Neural cell (in vitro differentiated cells): ENCODE data around the gene MIGA1. TPM values are rescaled to one million over a fixed set of nuclear protein-coding genes. Genes with fewer than 3 reads are reported as not detected.

Experiments used
- H2AFZ ChIP-seq: fragments of 200-600, 300-800 bp; sonication (generic), shearing (Covaris generic); 2 replicates; pipeline ENCODE4 v1.6.0; 2014; ENCODE audit warnings: low read depth, mild to moderate bottlenecking, antibody characterized with exemption, low read length, moderate library complexity
- H3F3A ChIP-seq: fragments of 200-600 bp; shearing (Covaris generic); 2 replicates; pipeline ENCODE4 v1.6.1; 2016; ENCODE audit warnings: mild to moderate bottlenecking, moderate library complexity, mixed read lengths, antibody characterized with exemption, low read length; ENCODE audit not compliant: insufficient read depth, poor library complexity, severe bottlenecking
- H3K27ac ChIP-seq: fragments of 200-600, 300-800 bp; sonication (generic), shearing (Covaris generic); 2 replicates; pipeline ENCODE4 v1.5.1; 2014; ENCODE audit warnings: mild to moderate bottlenecking, low read length, moderate library complexity
- H3K27me3 ChIP-seq: fragments of 300-800, 200-600 bp; sonication (generic), shearing (Covaris generic); 2 replicates; pipeline ENCODE4 v1.6.0; 2014; ENCODE audit warnings: mild to moderate bottlenecking, low read depth, low read length, moderate library complexity; ENCODE audit not compliant: insufficient read depth
- H3K36me3 ChIP-seq: fragments of 300-800, 200-600 bp; sonication (generic), shearing (Covaris generic); 2 replicates; pipeline ENCODE4 v1.5.1; 2014; ENCODE audit warnings: mild to moderate bottlenecking, antibody characterized with exemption, low read length, moderate library complexity; ENCODE audit not compliant: insufficient read depth
- H3K4me2 ChIP-seq: fragments of 300-800, 200-600 bp; sonication (generic), shearing (Covaris generic); 2 replicates; pipeline ENCODE4 v1.6.0; 2014; ENCODE audit warnings: mild to moderate bottlenecking, low read length
- H3K4me3 ChIP-seq: fragments of 300-800, 200-600 bp; sonication (generic), shearing (Covaris generic); 2 replicates; pipeline ENCODE4 v1.5.1; 2014; ENCODE audit warnings: mild to moderate bottlenecking, low read length, moderate library complexity
- H3K79me2 ChIP-seq: fragments of 200-600 bp; shearing (Covaris generic); replicated peaks from 2 replicates; pipeline ENCODE4 v1.6.0; 2014; ENCODE audit warnings: mild to moderate bottlenecking, low read length, moderate library complexity; ENCODE audit not compliant: insufficient read depth
- H3K9ac ChIP-seq: fragments of 300-800, 200-600 bp; sonication (generic), shearing (Covaris generic); 2 replicates; pipeline ENCODE4 v1.6.1; 2016; ENCODE audit warnings: mild to moderate bottlenecking, low read length, mixed read lengths
- H3K9me2 ChIP-seq: fragments of 200-600 bp; shearing (Covaris generic); 2 replicates; pipeline ENCODE4 v1.6.1; 2016; ENCODE audit warnings: mild to moderate bottlenecking, low read length, mixed read lengths; ENCODE audit not compliant: insufficient read depth
- H3K9me3 ChIP-seq: fragments of 200-600, 300-800 bp; sonication (generic), shearing (Covaris generic); 2 replicates; pipeline ENCODE4 v1.6.1; 2016; ENCODE audit warnings: mild to moderate bottlenecking, mixed run types, low read length, moderate library complexity, mixed read lengths
- H4K20me1 ChIP-seq: fragments of 200-600 bp; shearing (Covaris generic); 2 replicates; pipeline ENCODE4 v1.6.1; 2016; ENCODE audit warnings: mild to moderate bottlenecking, mixed run types; ENCODE audit not compliant: insufficient read depth
- CTCF ChIP-seq: fragments of 450-650 bp; IDR thresholded peaks from 2 replicates; pipeline ENCODE4 v1.5.1; 2014; ENCODE audit warnings: antibody characterized with exemption, mild to moderate bottlenecking, moderate library complexity; ENCODE audit not compliant: poor library complexity, severe bottlenecking
- EP300 ChIP-seq: fragments of 450-650 bp; conservative IDR thresholded peaks from 2 replicates; pipeline ENCODE4 v1.6.1; 2014; ENCODE audit warnings: antibody characterized with exemption, mild to moderate bottlenecking, moderate library complexity; ENCODE audit not compliant: poor library complexity, severe bottlenecking
- EZH2 ChIP-seq: fragments of 200-600, 300-800 bp; shearing (Covaris generic), sonication (generic); IDR thresholded peaks from 2 replicates; pipeline ENCODE4 v1.6.1; 2014; ENCODE audit warnings: antibody characterized with exemption, low read length, borderline replicate concordance, mild to moderate bottlenecking; ENCODE audit not compliant: insufficient read depth, poor library complexity, severe bottlenecking
- MXI1 ChIP-seq: fragments of 450-650 bp; conservative IDR thresholded peaks from 2 replicates; pipeline ENCODE4 v1.6.1; 2014; ENCODE audit warnings: antibody characterized with exemption, mild to moderate bottlenecking; ENCODE audit not compliant: poor library complexity, severe bottlenecking
- POLR2AphosphoS5 ChIP-seq: IDR thresholded peaks from 2 replicates; pipeline ENCODE4 v1.6.1; 2012
- RAD21 ChIP-seq: fragments of 450-650 bp; conservative IDR thresholded peaks from 2 replicates; pipeline ENCODE4 v1.6.1; 2014; ENCODE audit warnings: antibody characterized with exemption, mild to moderate bottlenecking, moderate library complexity
- REST ChIP-seq: IDR thresholded peaks from 2 replicates; pipeline ENCODE4 v1.6.1; 2012; ENCODE audit warnings: borderline replicate concordance
- SMC3 ChIP-seq: fragments of 450-650 bp; conservative IDR thresholded peaks from 2 replicates; pipeline ENCODE4 v1.6.1; 2014; ENCODE audit warnings: antibody characterized with exemption, mild to moderate bottlenecking, moderate library complexity; ENCODE audit not compliant: poor library complexity
- TAF1 ChIP-seq: IDR thresholded peaks from 2 replicates; pipeline ENCODE4 v1.6.1; 2012; ENCODE audit warnings: low read depth
- polyA plus RNA-seq: library from polyadenylated mRNA; depleted of rRNA; stranded (reverse); fragments of >200 nt; gene quantifications from 2 replicates; pipeline ENCODE4 v1.2.3, GENCODE V29; 2014

Gene MIGA1
- polyA plus RNA-seq, 1 donor from 2014 or later = 10.8 TPM

GRCh38 chr1:77881061-77881460 is 101.6 kb downstream of the MIGA1 start:
- Histone ChIP-seq H3K27me3 (no peaks in the 10 kb centered on the region), H3K9ac (no peak overlapping the region), H4K20me1 (no peaks in the 10 kb centered on the region), H3K4me3 (no peak overlapping the region), H2AFZ (no peak overlapping the region), H3K9me2 (no peaks in the 10 kb centered on the region), H3K27ac (no peak overlapping the region), H3K79me2 (no peaks in the 10 kb centered on the region), H3F3A (no peaks in the 10 kb centered on the region), H3K4me2 (no peak overlapping the region), H3K36me3 (no peaks in the 10 kb centered on the region), H3K9me3 (no peaks in the 10 kb centered on the region)
- no peak for TF ChIP-seq EP300
- no peak for TF ChIP-seq CTCF
- no peak for TF ChIP-seq TAF1
- no peak for TF ChIP-seq EZH2
- no peak for TF ChIP-seq SMC3
- TF ChIP-seq POLR2AphosphoS5 = no peak
- no peak for TF ChIP-seq RAD21
- TF ChIP-seq MXI1 = no peak
- TF ChIP-seq REST = no peak

- no peaks in the 10 kb centered on the region for H3K9me3 ChIP-seq
- H3F3A ChIP-seq = no peaks in the 10 kb centered on the region
- H3K27me3 ChIP-seq = no peaks in the 10 kb centered on the region
- no peaks in the 10 kb centered on the region for H4K20me1 ChIP-seq
- TF ChIP-seq MXI1 = no peak
- TF ChIP-seq POLR2AphosphoS5 = no peak
- no peak for TF ChIP-seq RAD21
- TF ChIP-seq SMC3 = no peak
- no peak for TF ChIP-seq REST
- no peak for TF ChIP-seq EP300
- TF ChIP-seq CTCF = no peak
- TF ChIP-seq TAF1 = no peak
- TF ChIP-seq EZH2 = no peak
- no peak overlapping the region for H3K9ac ChIP-seq
- no peak overlapping the region for H3K4me2 ChIP-seq
- H3K79me2 ChIP-seq = no peaks in the 10 kb centered on the region
- H3K4me3 ChIP-seq = no peak overlapping the region
- no peak overlapping the region for H3K27ac ChIP-seq
- H3K36me3 ChIP-seq = no peaks in the 10 kb centered on the region
- no peaks in the 10 kb centered on the region for H3K9me2 ChIP-seq
- no peak overlapping the region for H2AFZ ChIP-seq
These were observed 103.0 kb downstream of the MIGA1 start for GRCh38 chr1:77882411-77882810.
